A549 treated with AZD9567 at 1 μM for 4 hours (cell line): ENCODE results near the gene NAP1L1. TPM values are rescaled to one million over a fixed set of nuclear protein-coding genes. Genes with fewer than 3 reads are reported as not detected.

Experiments
- total RNA-seq: library from RNA; stranded (reverse); fragments of 200-300 nt; extraction: Qiagen RNA extraction; gene quantifications from 5 replicates; pipeline ENCODE4 v1.2.3, GENCODE V29; 2022; ENCODE audit not compliant: insufficient read depth

NAP1L1 gene
- total RNA-seq: 614 to 703 TPM (median 647 TPM) in 5 replicates

DNA sequence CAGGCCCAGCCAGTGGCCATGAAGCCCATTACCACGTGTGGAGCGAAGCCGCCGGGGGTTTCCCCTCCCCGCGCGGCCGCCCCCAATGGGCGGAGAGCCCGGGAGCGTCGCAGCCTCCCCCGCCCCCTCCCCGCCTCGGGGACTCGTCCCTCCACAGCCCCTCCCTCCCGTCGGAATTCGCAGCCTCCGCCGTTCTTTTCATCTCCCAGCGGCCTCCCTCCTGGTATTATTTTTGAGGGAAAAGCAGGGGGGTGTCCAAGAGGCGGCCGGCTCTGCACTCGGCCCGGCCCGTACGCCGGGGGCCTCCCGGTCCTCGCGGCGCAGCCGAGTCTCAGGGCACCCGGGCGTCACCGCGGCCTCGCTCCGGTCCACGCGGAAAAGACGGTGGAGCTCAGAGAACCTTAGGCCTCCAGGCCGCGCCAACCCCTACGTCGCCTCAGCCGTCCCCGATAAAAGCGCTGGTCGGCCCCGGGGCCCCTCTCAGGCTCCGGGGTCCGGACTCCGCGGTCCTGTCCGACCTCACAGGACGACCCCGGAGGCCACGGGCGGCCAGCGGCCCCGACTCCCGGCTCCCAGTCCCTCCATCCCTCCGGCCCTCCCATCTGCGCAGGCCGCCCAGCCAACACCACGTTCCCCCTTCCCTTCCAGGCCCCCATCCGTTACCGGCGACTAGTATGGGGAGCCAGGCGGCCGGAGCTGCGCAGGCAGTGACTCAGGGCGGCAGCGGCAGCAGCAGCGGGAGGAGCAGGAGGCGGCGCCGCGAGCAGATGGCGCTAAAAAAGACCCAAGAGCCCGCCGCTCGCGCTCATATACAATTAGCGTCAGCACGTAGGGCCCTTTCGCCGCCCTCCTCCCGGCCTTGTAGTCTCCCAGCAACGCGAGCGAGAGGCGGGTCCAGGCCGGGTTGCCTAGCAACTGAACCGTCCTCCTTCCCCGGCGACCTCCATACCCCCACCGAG is at the start of gene NAP1L1:
TSS of gene NAP1L1 (minus strand) at position 782 of the 959 bp plus-strand sequence. CDS start 10,466 bp downstream, outside the sequence.

GRCh38 chr12:76031414-76032042 is 53.0 kb downstream of the NAP1L1 start, which contains the start of gene PHLDA1:
TSS of gene PHLDA1 (minus strand) at chr12:76031776.

Other genes with a start within 250 kb of the NAP1L1 start
- 23.3 to 35.7 TPM (median 32.8 TPM) in 5 replicates for gene PHLDA1, start 52.9 kb downstream of the NAP1L1 start, total RNA-seq